Osteoblast (primary cell): ENCODE results near the gene CILP2. TPM values are rescaled to one million over a fixed set of nuclear protein-coding genes. Genes with fewer than 3 reads are reported as not detected.

Source experiments
- DNase-seq: peaks from one replicate; pipeline ENCODE4 v3.0.0; 2011; ENCODE audit warnings: low spot score, mixed read lengths; ENCODE audit not compliant: insufficient read length; ENCODE audit errors: missing footprints
- H2AFZ ChIP-seq: 2 replicates; pipeline ENCODE4 v1.6.0; 2011; ENCODE audit warnings: mild to moderate bottlenecking, low read length
- H3K27ac ChIP-seq: 2 replicates; pipeline ENCODE4 v1.5.1; 2011; ENCODE audit warnings: mild to moderate bottlenecking, low read depth, low read length, moderate library complexity
- H3K27me3 ChIP-seq: 2 replicates; pipeline ENCODE4 v1.6.0; 2012; ENCODE audit warnings: mild to moderate bottlenecking, control low read depth, inconsistent platforms, low read length, moderate library complexity; ENCODE audit not compliant: insufficient read depth
- H3K36me3 ChIP-seq: 2 replicates; pipeline ENCODE4 v1.5.1; 2011; ENCODE audit warnings: mild to moderate bottlenecking, low read length, control low read depth, moderate library complexity; ENCODE audit not compliant: insufficient read depth
- H3K4me1 ChIP-seq: 2 replicates; pipeline ENCODE4 v1.5.1; 2011; ENCODE audit warnings: mild to moderate bottlenecking, low read length, control low read depth, moderate library complexity; ENCODE audit not compliant: insufficient read depth
- H3K4me2 ChIP-seq: 2 replicates; pipeline ENCODE4 v1.6.0; 2011; ENCODE audit warnings: mild to moderate bottlenecking, low read length; ENCODE audit not compliant: insufficient read depth
- H3K4me3 ChIP-seq: fragments of 200-600 bp; sonication (generic); 3 replicates; pipeline ENCODE4 v1.5.1; 2012; ENCODE audit warnings: mild to moderate bottlenecking, low read length, inconsistent platforms; ENCODE audit not compliant: insufficient read depth
- H3K79me2 ChIP-seq: 2 replicates; pipeline ENCODE4 v1.6.0; 2012; ENCODE audit warnings: mild to moderate bottlenecking, low read length, control low read depth, inconsistent platforms; ENCODE audit not compliant: insufficient read depth
- H3K9me3 ChIP-seq: 2 replicates; pipeline ENCODE4 v1.5.1; 2011; ENCODE audit warnings: low read depth, low read length, control low read depth
- H4K20me1 ChIP-seq: 2 replicates; pipeline ENCODE4 v1.6.0; 2012; ENCODE audit warnings: mild to moderate bottlenecking, low read length, control low read depth; ENCODE audit not compliant: insufficient read depth
- CTCF ChIP-seq: IDR thresholded peaks from 2 replicates; pipeline ENCODE4 v1.5.1; 2011; ENCODE audit warnings: mild to moderate bottlenecking, low read depth, low read length, moderate library complexity; ENCODE audit errors: extremely low read depth
- total RNA-seq: library from RNA; depleted of rRNA; stranded (reverse); fragments of >200 nt; gene quantifications from 2 replicates; pipeline ENCODE4 v1.2.3, GENCODE V29; 2012

The CILP2 gene
- total RNA-seq, 1 donor = 0.72 TPM

DNA sequence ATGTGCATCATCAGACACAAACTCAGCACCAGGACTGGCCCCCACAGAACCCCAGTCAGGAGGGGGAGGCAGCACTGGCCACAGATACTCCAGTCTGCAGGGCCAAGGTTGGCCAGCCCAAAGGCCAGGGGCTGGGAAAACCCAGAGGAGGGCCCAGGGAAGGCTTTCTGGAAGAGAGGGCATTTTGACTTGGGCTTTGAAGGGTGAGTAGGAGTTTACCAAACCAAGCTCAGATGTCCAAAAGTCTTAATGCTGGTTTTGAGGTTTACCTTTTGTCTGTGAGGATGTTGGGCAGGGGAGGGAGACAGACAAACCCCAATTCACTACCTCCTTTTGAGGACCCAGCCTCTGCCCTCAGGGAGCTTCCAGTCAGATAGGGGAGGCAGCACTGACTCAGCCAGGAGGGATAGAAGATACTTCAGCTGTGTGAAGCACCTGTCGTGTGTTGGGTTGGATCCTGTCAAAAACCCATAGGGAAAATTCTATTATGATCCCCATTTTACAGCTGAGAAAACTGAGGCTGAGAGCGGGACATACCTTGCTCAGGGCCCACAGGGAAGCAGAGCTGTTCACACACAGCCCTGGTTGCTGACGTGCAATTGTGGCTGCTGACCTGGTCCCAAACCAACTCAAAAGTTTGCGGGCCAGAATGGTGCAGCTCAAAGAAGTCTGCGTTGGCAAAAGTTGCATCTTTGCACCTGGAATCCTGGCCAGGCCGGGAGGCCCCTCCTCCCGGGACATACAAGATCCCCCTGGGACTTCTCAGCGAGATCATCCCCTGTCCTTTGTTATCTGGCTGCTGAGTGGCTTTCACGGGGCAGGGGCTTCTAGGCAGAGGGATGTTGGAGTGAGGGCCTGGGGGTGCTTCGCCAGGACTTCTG lies 13.1 kb downstream of the CILP2 start:
- H3K4me3 ChIP-seq = no peak overlapping the region
- no peak overlapping the region for H3K4me2 ChIP-seq
- H2AFZ ChIP-seq = peak overlapping the region; percentile 58
- DNase-seq = peak; percentile 82
- no peak for TF ChIP-seq CTCF
- no peaks in the 10 kb centered on the region for H3K36me3 ChIP-seq
- H4K20me1 ChIP-seq = no peaks in the 10 kb centered on the region
- H3K9me3 ChIP-seq = no peaks in the 10 kb centered on the region
- peaks cover 7% of the 10 kb centered on the region for H3K27me3 ChIP-seq
- no peaks in the 10 kb centered on the region for H3K79me2 ChIP-seq
- peaks cover 9% of the 10 kb centered on the region for H3K4me1 ChIP-seq
- no peak overlapping the region for H3K27ac ChIP-seq

DNA sequence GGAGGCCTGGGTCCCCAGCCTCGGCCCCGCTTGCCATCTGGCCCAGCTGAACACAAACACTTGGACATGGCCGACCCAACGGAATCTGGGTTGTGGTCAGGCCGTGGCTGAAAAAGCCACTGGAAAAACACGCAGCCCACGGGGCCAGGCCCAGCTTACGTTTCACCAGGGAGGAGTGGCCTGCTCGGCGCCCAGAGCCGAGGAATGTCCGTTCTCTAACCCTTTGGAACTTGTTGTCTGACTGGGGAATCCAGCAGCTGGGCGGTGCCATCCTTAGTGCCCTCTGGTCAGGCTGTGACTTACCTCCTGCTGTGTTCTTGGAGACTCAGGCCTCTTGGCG lies 13.8 kb downstream of the CILP2 start:
- no peaks in the 10 kb centered on the region for H3K36me3 ChIP-seq
- peaks cover 7% of the 10 kb centered on the region for H3K27me3 ChIP-seq
- H3K79me2 ChIP-seq = no peaks in the 10 kb centered on the region
- no peak overlapping the region for H3K4me3 ChIP-seq
- no peak overlapping the region for H3K4me2 ChIP-seq
- peak overlapping the region; percentile 58 for H2AFZ ChIP-seq
- no peak overlapping the region for H3K27ac ChIP-seq
- no peaks in the 10 kb centered on the region for H4K20me1 ChIP-seq
- TF ChIP-seq CTCF = no peak
- peaks cover 9% of the 10 kb centered on the region for H3K4me1 ChIP-seq
- peak; percentile 94 for DNase-seq
- no peaks in the 10 kb centered on the region for H3K9me3 ChIP-seq

DNA sequence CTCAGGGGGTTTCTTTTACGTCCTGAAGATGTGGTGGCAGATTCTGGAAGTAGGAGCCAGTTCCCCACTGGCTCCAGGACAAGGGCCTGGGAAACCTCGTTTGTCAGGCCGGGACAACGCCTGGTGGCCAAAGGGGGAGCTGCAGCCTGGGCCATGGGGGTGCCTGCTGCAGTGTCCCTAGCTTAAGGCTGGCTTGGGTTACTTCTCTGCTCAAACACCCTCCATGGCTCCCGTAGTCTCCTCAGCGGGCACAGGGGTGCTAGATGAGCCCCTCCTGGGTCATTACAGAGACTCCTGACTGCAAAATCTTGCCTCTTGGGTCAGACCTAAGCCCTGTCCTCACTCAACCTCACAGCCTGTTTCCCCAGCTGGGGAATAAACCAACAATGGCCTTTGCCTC lies 14.7 kb downstream of the CILP2 start:
- Histone ChIP-seq H2AFZ (no peak overlapping the region), H3K4me2 (peak overlapping the region; percentile 18), H3K4me1 (peaks cover 9% of the 10 kb centered on the region), H3K36me3 (no peaks in the 10 kb centered on the region), H3K9me3 (no peaks in the 10 kb centered on the region), H3K27ac (no peak overlapping the region), H4K20me1 (no peaks in the 10 kb centered on the region), H3K79me2 (no peaks in the 10 kb centered on the region), H3K4me3 (no peak overlapping the region), H3K27me3 (peaks cover 7% of the 10 kb centered on the region)
- DNase-seq = peak; percentile 99
- peak; percentile 63 for TF ChIP-seq CTCF

DNA sequence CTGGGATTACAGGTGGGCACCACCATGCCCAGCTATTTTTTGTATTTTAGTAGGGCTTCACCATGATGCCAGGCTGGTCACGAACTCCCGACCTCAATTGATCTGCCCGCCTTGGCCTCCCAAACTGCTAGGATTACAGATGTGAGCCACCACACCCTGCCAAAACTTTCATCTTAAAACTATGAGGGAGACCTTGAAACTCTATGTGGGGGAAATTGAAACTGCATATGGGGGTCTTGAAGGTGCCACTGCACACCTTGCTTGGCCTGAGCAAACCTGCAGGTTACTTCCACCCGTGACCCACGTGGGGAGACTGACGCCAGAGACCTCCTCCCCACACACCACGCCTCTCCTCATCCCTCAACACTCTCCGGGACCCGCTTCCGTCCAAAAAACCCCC lies 15.6 kb downstream of the CILP2 start:
- no peak for TF ChIP-seq CTCF
- DNase-seq = peak; percentile 31
- H3K4me3 ChIP-seq = no peak overlapping the region
- H3K36me3 ChIP-seq = no peaks in the 10 kb centered on the region
- no peak overlapping the region for H3K4me2 ChIP-seq
- no peaks in the 10 kb centered on the region for H4K20me1 ChIP-seq
- no peak overlapping the region for H2AFZ ChIP-seq
- peaks cover 7% of the 10 kb centered on the region for H3K27me3 ChIP-seq
- H3K9me3 ChIP-seq = no peaks in the 10 kb centered on the region
- H3K4me1 ChIP-seq = peaks cover 9% of the 10 kb centered on the region
- no peak overlapping the region for H3K27ac ChIP-seq
- H3K79me2 ChIP-seq = no peaks in the 10 kb centered on the region
